Measurements from ENCODE around the gene AMY2B. TPM values are rescaled to one million over a fixed set of nuclear protein-coding genes. Genes with fewer than 3 reads are reported as not detected.

The AMY2B gene
- total and polyA plus RNA-seq, 2 of the 4 experiments (the other 2 are of a cell fraction), result 0.72 to 1.7 TPM

DNA sequence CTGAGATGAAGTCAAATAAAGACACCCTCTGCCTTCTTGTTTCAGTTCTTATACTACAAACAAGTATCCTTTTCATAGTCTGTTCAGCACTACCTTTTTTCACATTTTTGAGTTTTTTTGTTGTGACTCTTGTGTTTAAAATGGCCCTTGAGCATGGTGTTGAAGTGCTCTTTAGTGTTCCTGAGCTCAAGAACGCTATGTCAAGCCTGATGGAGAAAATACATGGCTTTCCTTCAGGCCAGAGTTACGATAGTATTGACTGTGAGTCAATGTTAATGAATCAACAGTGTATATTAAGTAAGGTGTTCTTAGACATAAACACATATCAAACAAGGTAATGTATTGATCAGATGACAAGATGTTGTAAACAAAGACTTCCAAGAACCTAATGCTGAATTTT is 33.2 kb upstream of the AMY2B start:
- no peak overlapping the region for H3K56ac ChIP-seq (ENCODE audit: extremely low read depth, insufficient read depth, low read length)
- no peak overlapping the region for H2BK20ac ChIP-seq (ENCODE audit: low read depth, low read length)
- no peak for DNase-seq
- no peak overlapping the region for H2BK120ac ChIP-seq (ENCODE audit: low read depth, low read length)
- TF ChIP-seq MAZ (IDR thresholded peaks at IDR 0.05; ENCODE audit: borderline replicate concordance, low read depth, low read length) (no peak), POLR2A (IDR thresholded peaks at IDR 0.05; ENCODE audit: low read depth, low read length) (no peak), RCOR1 (IDR thresholded peaks at IDR 0.05; ENCODE audit: insufficient replicate concordance, low read length) (no peak), NFE2L2 (IDR thresholded peaks at IDR 0.05; ENCODE audit: low read depth, low read length) (no peak), MXI1 (IDR thresholded peaks at IDR 0.05; ENCODE audit: borderline replicate concordance, low read depth, low read length) (no peak), CHD1 (IDR thresholded peaks at IDR 0.05; ENCODE audit: low read depth, low read length) (no peak), RAD21 (IDR thresholded peaks at IDR 0.05; ENCODE audit: low read length) (no peak), SMC3 (IDR thresholded peaks at IDR 0.05; ENCODE audit: low read depth, low read length) (no peak), MAFK (IDR thresholded peaks at IDR 0.05; ENCODE audit: low read depth, low read length) (no peak), CEBPB (IDR thresholded peaks at IDR 0.05; ENCODE audit: low read depth, low read length) (no peak), USF2 (IDR thresholded peaks at IDR 0.05; ENCODE audit: low read depth, low read length) (no peak), BHLHE40 (IDR thresholded peaks at IDR 0.05; ENCODE audit: low read depth, low read length) (no peak), FOS (IDR thresholded peaks at IDR 0.05; ENCODE audit: low read depth, low read length) (no peak)
- TF ChIP-seq, protein P1, sequence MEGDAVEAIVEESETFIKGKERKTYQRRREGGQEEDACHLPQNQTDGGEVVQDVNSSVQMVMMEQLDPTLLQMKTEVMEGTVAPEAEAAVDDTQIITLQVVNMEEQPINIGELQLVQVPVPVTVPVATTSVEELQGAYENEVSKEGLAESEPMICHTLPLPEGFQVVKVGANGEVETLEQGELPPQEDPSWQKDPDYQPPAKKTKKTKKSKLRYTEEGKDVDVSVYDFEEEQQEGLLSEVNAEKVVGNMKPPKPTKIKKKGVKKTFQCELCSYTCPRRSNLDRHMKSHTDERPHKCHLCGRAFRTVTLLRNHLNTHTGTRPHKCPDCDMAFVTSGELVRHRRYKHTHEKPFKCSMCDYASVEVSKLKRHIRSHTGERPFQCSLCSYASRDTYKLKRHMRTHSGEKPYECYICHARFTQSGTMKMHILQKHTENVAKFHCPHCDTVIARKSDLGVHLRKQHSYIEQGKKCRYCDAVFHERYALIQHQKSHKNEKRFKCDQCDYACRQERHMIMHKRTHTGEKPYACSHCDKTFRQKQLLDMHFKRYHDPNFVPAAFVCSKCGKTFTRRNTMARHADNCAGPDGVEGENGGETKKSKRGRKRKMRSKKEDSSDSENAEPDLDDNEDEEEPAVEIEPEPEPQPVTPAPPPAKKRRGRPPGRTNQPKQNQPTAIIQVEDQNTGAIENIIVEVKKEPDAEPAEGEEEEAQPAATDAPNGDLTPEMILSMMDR (conservative IDR thresholded peaks at IDR 0.05; ENCODE audit: low read depth, low read length), result no peak
- H3K9me1 ChIP-seq (ENCODE audit: insufficient read depth, low read length), result no peaks in the 10 kb centered on the region
- no peaks in the 10 kb centered on the region for H3K9me3 ChIP-seq (ENCODE audit: control insufficient read depth, insufficient read depth, low read length)
- H2BK15ac ChIP-seq (ENCODE audit: low read depth, low read length), result no peak overlapping the region
- no peak overlapping the region for H3K14ac ChIP-seq (replicated peaks; ENCODE audit: low read depth, low read length)
- in situ Hi-C loops (cut with MboI; ENCODE audit: low sequenced_read_pairs), result no loop called here
- CTCF ChIA-PET, result no interaction called here
- no peak overlapping the region for H4K8ac ChIP-seq (ENCODE audit: low read depth in 2 of 2, low read length in 2 of 2)
- no peaks in the 10 kb centered on the region for H4K20me1 ChIP-seq (ENCODE audit: insufficient read depth, low read length)
- no peak overlapping the region for H3K4me3 ChIP-seq (ENCODE audit: insufficient read depth, low read depth, low read length)
- H4K91ac ChIP-seq (ENCODE audit: insufficient read depth, low read depth, low read length), result no peak overlapping the region
- dilution Hi-C loops (cut with HindIII; ENCODE audit: low sequenced_read_pairs, unreplicated experiment), result no loop called here
- no peak overlapping the region for H3K18ac ChIP-seq (ENCODE audit: low read depth, low read length)
- H2AK9ac ChIP-seq (replicated peaks; ENCODE audit: low read depth, low read length, poor library complexity), result no peak overlapping the region
- no peak overlapping the region for H3K27ac ChIP-seq (ENCODE audit: insufficient read depth, low read length)
- H3K23ac ChIP-seq (ENCODE audit: low read depth, low read length), result no peak overlapping the region
- no CpG with 5 or more reads among the region's 2 CpGs for WGBS, 2 experiments (ENCODE audit: extremely low coverage in 2 of 2, insufficient read length in 1 of 2)
- H3K4ac ChIP-seq (ENCODE audit: low read depth, low read length), result no peak overlapping the region
- H3K27me3 ChIP-seq (ENCODE audit: control insufficient read depth, insufficient read depth, low read length), result no peaks in the 10 kb centered on the region
- peaks cover 0 to 3% of the 10 kb centered on the region in 2 experiments; a peak in 1 of 4 replicates for H3K79me1 ChIP-seq (ENCODE audit: low read depth in 1 of 2, low read length in 2 of 2)
- H3K4me2 ChIP-seq (ENCODE audit: low read depth, low read length), result no peak overlapping the region
- no peak overlapping the region for H4K5ac ChIP-seq (ENCODE audit: low read depth, low read length)
- H2BK5ac ChIP-seq (ENCODE audit: low read depth, low read length, poor library complexity, severe bottlenecking), result no peak overlapping the region
- H3K9ac ChIP-seq (ENCODE audit: low read depth, low read length), result no peak overlapping the region
- no TSS peak for BruUV-seq (replicated peaks)
- no peak overlapping the region for H2AFZ ChIP-seq (replicated peaks; ENCODE audit: low read length, poor library complexity)
- H2AK5ac ChIP-seq (ENCODE audit: low read depth, low read length), result no peak overlapping the region
- intact Hi-C loops (cut with micrococcal nuclease), result no loop called here
- peaks cover 18% of the 10 kb centered on the region for H3K36me3 ChIP-seq (ENCODE audit: control insufficient read depth, insufficient read depth, low read length)
- no peak for ATAC-seq (ENCODE audit: low read depth)
- POLR2A ChIA-PET (ENCODE audit: unreplicated experiment), result no interaction called here
- H3K4me1 ChIP-seq (ENCODE audit: control insufficient read depth, insufficient read depth, low read length), result no peaks in the 10 kb centered on the region

Data from IMR-90 (cell line).